ENCODE data around the gene MAU2. TPM values are rescaled to one million over a fixed set of nuclear protein-coding genes. Genes with fewer than 3 reads are reported as not detected.

The MAU2 gene
- total RNA-seq, 2 donors from 2014 or later: 64.1 to 64.3 TPM

- Histone ChIP-seq H3K27ac (ENCODE audit: low read depth, low read length) (no peak overlapping the region), H3K9me3 (ENCODE audit: control insufficient read depth, low read length) (no peaks in the 10 kb centered on the region), H3K4me3 (ENCODE audit: low read length) (no peak overlapping the region), H3K4me1 (ENCODE audit: control insufficient read depth, insufficient read depth, low read length) (no peaks in the 10 kb centered on the region), H3K9ac (ENCODE audit: extremely low read depth, low read length, poor library complexity, severe bottlenecking) (no peak overlapping the region), H3K27me3 (ENCODE audit: control insufficient read depth, insufficient read depth, low read length, poor library complexity, severe bottlenecking) (no peaks in the 10 kb centered on the region), H3K36me3 (ENCODE audit: control insufficient read depth, insufficient read depth, low read length) (peaks cover 47% of the 10 kb centered on the region)
- Mint-ChIP-seq H3K4me3 (no peak overlapping the region), H3K9me3 (no peaks in the 10 kb centered on the region), H3K4me1 (no peaks in the 10 kb centered on the region), H3K36me3 (ENCODE audit: low read depth) (peaks cover 57% of the 10 kb centered on the region), H3K27me3 (ENCODE audit: insufficient read depth) (no peaks in the 10 kb centered on the region), H3K27ac (no peak overlapping the region)
- no peak for TF ChIP-seq CTCF (conservative IDR thresholded peaks at IDR 0.05)
- no peak for DNase-seq
- WGBS, 2 experiments (ENCODE audit: insufficient coverage in 1 of 2, insufficient read length in 1 of 2): 93 to 95% methylated on average over 7 to 8 of the region's 8 CpGs
Measured at GRCh38 chr19:19352823-19353222, 32.2 kb downstream of the MAU2 start.

- H3K27ac Mint-ChIP-seq: no peak overlapping the region
- H3K4me1 Mint-ChIP-seq: no peaks in the 10 kb centered on the region
- no peak for TF ChIP-seq CTCF (conservative IDR thresholded peaks at IDR 0.05)
- no peak overlapping the region for H3K4me3 Mint-ChIP-seq
- Histone ChIP-seq H3K4me3 (ENCODE audit: low read length) (no peak overlapping the region), H3K9ac (ENCODE audit: extremely low read depth, low read length, poor library complexity, severe bottlenecking) (no peak overlapping the region), H3K9me3 (ENCODE audit: control insufficient read depth, low read length) (no peaks in the 10 kb centered on the region), H3K4me1 (ENCODE audit: control insufficient read depth, insufficient read depth, low read length) (no peaks in the 10 kb centered on the region), H3K36me3 (ENCODE audit: control insufficient read depth, insufficient read depth, low read length) (peaks cover 44% of the 10 kb centered on the region), H3K27ac (ENCODE audit: low read depth, low read length) (no peak overlapping the region), H3K27me3 (ENCODE audit: control insufficient read depth, insufficient read depth, low read length, poor library complexity, severe bottlenecking) (no peaks in the 10 kb centered on the region)
- H3K9me3 Mint-ChIP-seq: no peaks in the 10 kb centered on the region
- 90 to 94% methylated on average over 3 to 5 of the region's 5 CpGs for WGBS, 2 experiments (ENCODE audit: insufficient coverage in 1 of 2, insufficient read length in 1 of 2)
- H3K36me3 Mint-ChIP-seq (ENCODE audit: low read depth): peaks cover 55% of the 10 kb centered on the region
- no peaks in the 10 kb centered on the region for H3K27me3 Mint-ChIP-seq (ENCODE audit: insufficient read depth)
- DNase-seq: no peak
Measured at GRCh38 chr19:19354007-19354406, 33.4 kb downstream of the MAU2 start.

GRCh38 chr19:19354932-19355331 is 34.3 kb downstream of the MAU2 start:
- no peaks in the 10 kb centered on the region for H3K9me3 ChIP-seq (ENCODE audit: control insufficient read depth, low read length)
- no peak for TF ChIP-seq CTCF (conservative IDR thresholded peaks at IDR 0.05)
- peaks cover 43% of the 10 kb centered on the region for H3K36me3 ChIP-seq (ENCODE audit: control insufficient read depth, insufficient read depth, low read length)
- no peaks in the 10 kb centered on the region for H3K9me3 Mint-ChIP-seq
- H3K4me1 ChIP-seq (ENCODE audit: control insufficient read depth, insufficient read depth, low read length): no peaks in the 10 kb centered on the region
- no peaks in the 10 kb centered on the region for H3K4me1 Mint-ChIP-seq
- H3K36me3 Mint-ChIP-seq (ENCODE audit: low read depth): peaks cover 45% of the 10 kb centered on the region
- no peaks in the 10 kb centered on the region for H3K27me3 ChIP-seq (ENCODE audit: control insufficient read depth, insufficient read depth, low read length, poor library complexity, severe bottlenecking)
- no peak overlapping the region for H3K27ac Mint-ChIP-seq
- no peak overlapping the region for H3K27ac ChIP-seq (ENCODE audit: low read depth, low read length)
- H3K4me3 Mint-ChIP-seq: no peak overlapping the region
- DNase-seq: no peak
- no peaks in the 10 kb centered on the region for H3K27me3 Mint-ChIP-seq (ENCODE audit: insufficient read depth)
- 93 to 94% methylated on average over 9 to 11 of the region's 11 CpGs for WGBS, 2 experiments (ENCODE audit: insufficient coverage in 1 of 2, insufficient read length in 1 of 2)
- no peak overlapping the region for H3K4me3 ChIP-seq (ENCODE audit: low read length)
- H3K9ac ChIP-seq (ENCODE audit: extremely low read depth, low read length, poor library complexity, severe bottlenecking): no peak overlapping the region
